Femur (tissue), 1 donor: ENCODE results near the gene PEX16.

Experiments
- DNase-seq: peaks from one replicate; pipeline ENCODE4 v3.0.0-alpha.2; 2017

Gene PEX16

GRCh38 chr11:45917623-45918330 is at the start of gene PEX16:
Gene PEX16 (minus strand): TSS chr11:45917877. CDS start chr11:45917811, 66 bp downstream.
- DNase-seq: peak; percentile 99

- peak; percentile 81 for DNase-seq
Measured at GRCh38 chr11:45964911-45965389, 47.3 kb upstream of the PEX16 start.

GRCh38 chr11:45961751-45962240 is 44.1 kb upstream of the PEX16 start:
- DNase-seq: no peak

- DNase-seq: no peak
Measured at GRCh38 chr11:45960387-45961095, 42.9 kb upstream of the PEX16 start.

GRCh38 chr11:45959851-45960250 is 42.2 kb upstream of the PEX16 start:
- DNase-seq: no peak

GRCh38 chr11:45949992-45950407 is 32.3 kb upstream of the PEX16 start:
- no peak for DNase-seq

DNA sequence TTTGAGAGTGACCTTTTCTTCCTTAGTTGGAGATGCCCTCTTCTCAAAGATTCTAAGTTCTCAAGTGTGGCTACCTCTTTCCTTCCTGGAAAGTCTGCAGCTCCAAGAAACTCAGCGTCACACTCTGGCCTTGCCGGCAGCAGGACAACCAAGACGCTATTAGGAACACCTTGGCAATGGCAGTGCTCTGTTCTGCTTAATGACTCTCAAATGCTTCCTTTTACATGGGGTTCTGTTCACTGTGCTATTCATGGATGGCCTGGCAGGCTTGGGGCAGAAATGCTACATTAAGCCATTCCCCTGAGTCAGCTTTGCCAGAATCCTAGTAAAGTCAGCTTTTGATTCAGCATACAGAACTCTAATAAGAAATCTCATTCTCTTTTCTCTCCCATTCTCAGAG is 30.7 kb upstream of the PEX16 start:
- DNase-seq: no peak

- no peak for DNase-seq
Measured at GRCh38 chr11:45947885-45948284, 30.2 kb upstream of the PEX16 start.

DNA sequence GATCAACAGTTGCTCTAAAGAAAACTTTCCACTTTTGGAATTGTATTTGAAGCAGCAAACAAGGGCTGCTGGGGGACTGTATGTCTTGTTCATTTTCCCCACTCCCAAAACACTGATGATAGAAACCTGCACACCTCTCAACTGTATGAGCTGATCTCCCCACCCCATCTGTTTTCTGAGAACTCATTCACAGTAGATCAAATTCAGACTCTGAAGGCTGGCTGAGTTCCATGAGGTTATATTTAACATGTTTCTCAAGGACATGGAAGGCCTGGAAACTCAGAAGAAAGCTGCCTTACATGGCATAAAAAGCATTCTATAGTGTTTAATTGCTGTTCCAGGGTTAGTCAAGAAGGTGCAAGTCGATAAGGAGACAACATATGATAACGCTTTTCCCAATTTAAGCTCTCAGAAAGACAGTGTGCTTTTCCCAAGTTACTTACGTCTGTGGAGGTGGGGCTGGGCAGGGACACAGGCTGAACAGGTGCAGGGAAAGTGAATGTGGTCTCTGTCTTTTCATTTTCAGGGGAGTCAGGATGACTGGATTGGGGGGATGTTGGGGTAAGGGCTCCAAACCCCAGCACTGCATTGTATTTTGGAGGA is 27.8 kb upstream of the PEX16 start:
- no peak for DNase-seq

DNA sequence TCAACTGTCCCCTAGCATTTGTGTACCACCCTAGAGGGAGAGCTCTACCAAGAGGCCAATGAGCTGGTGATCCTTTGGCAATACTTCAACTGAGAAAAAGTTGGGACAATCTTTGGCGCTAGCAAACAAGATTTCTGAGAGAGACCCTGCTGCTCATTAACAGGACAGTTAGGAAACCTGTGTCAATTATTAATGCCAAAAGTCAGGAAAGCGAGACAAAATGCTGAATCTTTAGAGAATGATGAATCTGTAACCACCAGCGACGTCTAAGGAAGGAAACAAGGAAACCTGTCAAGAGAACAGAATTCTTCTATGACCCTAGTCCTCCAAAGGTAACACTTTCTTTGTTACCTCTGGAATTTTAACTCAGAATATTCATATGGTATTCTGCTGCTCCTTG is 24.7 kb upstream of the PEX16 start:
- DNase-seq: no peak

GRCh38 chr11:45941285-45941684 is 23.6 kb upstream of the PEX16 start:
- no peak for DNase-seq

DNA sequence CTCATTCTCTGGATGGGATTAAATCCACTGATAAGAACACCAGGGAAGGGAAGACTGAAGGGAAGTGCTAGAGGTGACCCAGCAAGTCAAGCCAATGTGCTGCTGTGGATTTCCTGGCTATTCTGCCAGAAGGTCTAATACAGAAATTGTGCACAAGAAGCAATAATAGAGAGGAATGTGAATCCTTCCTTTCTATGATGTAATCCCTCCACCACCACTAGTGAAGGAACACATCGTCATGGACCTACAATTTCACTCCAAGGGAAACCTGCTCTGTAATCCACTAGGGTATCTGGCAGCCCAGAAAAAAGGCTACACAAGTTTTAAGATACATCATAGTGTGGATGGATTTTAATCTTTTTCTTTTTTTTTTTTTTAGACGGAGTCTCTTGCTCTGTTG is 22.2 kb upstream of the PEX16 start:
- DNase-seq: no peak

DNA sequence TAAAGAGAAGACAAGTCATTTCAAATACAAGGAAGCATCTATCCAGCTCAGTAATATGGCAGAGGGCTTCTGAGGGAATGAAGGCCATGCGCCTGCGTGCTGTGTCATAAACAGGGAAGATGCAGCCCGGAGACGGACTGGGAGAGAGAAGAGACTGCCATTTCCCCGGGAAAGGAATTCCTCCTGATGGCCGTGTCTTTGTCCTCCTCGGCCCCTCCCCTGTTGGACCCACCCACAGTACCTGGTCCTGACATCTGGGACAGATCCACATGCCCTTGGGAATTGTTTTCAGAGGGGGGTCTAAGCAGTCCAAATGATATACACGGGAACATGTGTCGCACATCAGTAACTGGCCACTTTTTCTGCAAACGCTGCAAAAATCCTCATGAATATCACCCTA is 20.2 kb upstream of the PEX16 start:
- DNase-seq: no peak

- no peak for DNase-seq
Measured at GRCh38 chr11:45936511-45937054, 18.9 kb upstream of the PEX16 start.

DNA sequence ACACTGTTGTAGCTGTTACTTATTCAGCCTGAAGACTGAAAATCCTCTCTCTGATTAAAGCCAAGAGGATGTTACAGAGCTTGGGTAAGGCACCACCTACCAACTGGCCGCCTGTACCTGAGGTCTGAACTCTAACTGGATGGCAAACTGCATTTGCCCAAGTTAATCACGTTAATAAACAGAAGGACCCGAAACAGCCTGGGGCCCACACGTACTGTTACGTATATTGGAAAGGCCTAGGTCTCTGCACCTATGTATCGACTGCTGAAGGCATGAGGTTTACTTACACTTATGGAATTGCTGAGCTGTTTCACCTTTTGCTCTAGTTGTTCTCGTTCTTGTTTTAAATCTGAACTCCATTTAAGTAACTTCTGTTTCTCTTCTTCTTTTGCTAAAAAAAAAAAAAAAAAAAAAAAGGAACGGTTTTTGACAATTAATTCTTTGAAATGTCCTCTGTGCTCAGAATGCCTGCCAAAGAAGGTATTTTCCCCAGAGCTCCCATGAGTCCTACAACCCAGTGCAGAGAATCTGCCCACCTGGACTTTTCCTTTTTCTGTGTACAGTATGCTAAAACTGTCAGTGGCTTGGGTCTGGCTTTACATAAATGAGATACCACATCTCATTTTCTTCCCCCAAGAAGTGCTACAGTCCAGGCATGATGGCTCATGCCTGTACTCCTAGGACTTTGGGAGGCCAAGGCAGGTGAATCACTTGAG is 17.8 kb upstream of the PEX16 start:
- no peak for DNase-seq

DNA sequence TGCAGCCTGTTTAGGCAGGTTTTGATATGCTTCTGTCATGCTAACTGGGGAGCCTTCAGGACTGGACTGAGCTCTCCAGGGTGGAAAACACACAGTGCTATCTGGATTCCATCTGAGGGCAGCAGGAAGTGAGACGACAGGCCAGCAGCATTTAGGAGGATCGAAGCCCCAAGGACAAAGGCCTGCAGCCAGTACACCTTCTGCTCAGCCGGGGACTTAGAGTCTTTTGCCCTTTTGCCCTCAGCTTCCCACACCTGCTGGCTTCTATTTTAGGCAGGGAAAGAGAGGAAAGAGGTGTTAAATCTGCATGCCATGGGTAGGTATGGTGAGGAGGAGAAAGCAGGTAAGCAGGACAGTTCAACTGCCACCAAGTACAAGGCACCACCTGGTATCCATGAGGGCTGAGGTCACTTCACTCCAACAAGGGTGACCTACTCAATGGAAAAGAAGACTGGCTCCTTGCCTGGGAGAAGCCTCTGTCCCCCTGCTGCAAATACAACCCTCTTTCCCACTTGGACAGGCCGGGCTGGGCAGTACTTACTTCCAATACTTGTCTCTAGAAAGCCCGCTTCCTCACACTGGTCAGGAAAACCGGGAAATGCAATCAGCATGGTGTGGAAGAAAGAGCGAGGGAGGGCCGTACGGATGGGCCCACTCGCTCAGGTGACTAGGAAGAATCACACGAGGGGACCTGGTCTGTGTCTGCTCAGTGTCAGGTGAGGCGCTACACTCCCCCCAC is 17.1 kb upstream of the PEX16 start:
- DNase-seq: no peak

- DNase-seq: no peak
Measured at GRCh38 chr11:45933846-45934579, 16.3 kb upstream of the PEX16 start.

- DNase-seq: no peak
Measured at GRCh38 chr11:45933131-45933831, 15.6 kb upstream of the PEX16 start.

GRCh38 chr11:45932217-45932616 is 14.5 kb upstream of the PEX16 start:
- no peak for DNase-seq

- no peak for DNase-seq
Measured at GRCh38 chr11:45931739-45932138, 14.1 kb upstream of the PEX16 start.
